GM21360 (cell line): Measurements from ENCODE around the gene CORO6.

Experiments used
- ATAC-seq: cut with Tn5 transposase; IDR thresholded peaks from one replicate; pipeline ENCODE4 v1.9.1; 2021; ENCODE audit warnings: mild to moderate bottlenecking, moderate library complexity; ENCODE audit not compliant: unreplicated experiment

The CORO6 gene

DNA sequence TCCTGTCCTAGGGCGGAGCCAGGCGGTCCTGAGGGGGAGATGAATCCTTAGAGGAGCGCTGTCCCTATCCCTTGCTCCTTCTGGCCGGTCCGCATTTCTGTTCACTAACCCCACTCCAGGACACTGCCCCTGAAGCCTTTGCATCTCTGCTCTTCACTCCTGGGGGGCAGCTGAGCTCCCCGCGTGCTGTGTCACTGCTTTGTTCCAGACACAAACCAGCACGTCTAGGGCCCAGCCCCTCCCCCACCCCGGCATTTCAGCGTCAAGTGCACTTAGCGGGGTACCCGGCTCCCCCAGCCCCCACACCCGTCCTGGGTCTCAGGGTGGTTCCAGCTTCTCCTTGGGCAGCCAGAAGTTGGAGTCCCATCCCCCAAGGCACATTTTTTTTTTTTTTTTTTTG is 8.9 kb downstream of the CORO6 start:
- no peak for ATAC-seq

- peak; percentile 33 for ATAC-seq
Observed at GRCh38 chr17:29613352-29613837, 9.3 kb downstream of the CORO6 start.

- no peak for ATAC-seq
Observed at GRCh38 chr17:29612404-29613280, 10.1 kb downstream of the CORO6 start.

DNA sequence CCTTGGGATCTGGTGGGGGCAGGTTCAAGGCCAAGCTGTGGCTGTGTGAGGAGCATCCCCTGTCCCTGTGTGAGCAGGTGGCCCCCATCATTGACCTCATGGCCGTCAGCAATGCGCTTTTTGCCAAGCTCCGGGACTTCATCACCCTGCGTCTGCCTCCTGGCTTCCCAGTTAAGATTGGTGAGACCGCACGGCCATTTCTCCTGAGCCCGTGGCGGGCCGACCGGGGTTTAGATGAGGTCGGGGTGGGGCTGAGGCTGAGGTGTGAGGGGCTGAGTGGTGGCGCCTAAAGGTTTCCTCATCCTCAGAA is 10.7 kb downstream of the CORO6 start:
- no peak for ATAC-seq

DNA sequence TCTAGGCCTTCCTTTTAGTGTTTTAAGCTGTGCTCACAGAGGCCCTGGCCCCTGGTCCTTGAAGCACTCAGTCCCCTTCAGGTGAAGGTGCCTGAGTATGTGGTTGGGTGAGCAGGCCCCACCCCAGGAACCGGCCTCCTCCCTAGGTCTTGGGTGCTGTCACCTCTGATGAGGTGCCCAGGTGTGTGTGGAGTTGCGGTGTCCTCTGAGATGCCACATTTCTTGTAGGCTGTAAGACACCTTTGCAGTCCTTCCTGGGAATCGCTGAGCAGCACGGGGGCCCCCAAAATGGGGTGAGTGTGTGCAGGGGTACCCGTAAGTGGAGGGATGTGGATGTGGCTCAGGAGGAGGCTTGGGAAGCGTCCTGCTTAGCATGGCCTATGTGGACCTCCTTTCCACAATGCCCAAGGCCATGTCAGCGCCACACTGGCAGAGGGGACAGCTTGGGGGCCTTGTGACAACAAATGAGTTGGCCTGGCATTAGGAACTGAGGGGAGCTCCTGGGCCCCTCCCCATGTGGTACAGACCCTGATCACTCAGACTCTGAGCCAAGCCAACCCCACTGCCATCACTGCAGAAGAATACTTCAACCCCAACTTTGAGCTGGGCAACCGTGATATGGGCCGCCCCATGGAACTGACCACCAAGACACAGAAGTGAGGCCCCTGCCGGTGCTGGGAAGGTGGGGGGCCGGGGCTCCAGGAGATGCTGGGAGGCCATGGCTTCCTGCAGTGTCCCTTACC is 11.2 kb downstream of the CORO6 start:
- no peak for ATAC-seq

DNA sequence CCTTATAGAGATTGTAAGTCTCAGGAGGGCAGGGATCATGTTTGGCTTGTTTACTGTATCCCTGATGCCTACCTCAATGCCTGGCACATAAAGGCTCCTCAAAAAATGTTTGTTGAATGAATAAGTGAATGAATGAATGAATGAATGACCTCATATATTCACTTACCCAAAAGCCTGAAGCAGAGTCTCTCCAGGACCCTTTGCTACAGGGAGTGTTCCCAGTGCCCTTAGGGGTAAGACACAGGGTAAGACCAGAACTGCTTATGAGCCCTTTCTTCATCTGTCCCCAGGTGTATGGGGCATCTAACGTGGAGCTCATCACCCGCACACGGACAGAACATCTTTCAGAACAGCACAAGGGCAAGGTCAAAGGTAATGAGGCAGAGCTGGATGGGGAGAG is 12.3 kb downstream of the CORO6 start:
- ATAC-seq = no peak

DNA sequence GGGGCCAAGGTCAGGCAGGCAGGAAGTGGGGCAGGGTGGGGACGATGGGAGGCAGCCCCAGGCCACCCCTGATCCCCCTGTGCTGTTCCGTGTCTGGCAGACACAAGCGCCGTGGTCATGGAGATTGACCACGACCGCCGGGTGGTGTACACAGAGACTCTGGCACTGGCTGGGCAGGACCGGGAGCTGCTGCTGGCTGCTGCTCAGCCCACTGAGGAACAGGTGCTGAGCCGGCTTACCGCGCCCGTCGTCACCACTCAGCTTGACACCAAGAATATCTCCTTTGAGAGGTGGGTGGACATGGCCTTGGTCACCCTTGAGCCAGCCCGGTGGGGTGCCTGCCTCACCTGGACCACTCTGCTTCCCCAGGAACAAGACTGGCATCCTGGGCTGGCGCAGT is 13.7 kb downstream of the CORO6 start:
- no peak for ATAC-seq

GRCh38 chr17:29607557-29608195 is 15.0 kb downstream of the CORO6 start:
- ATAC-seq = no peak

DNA sequence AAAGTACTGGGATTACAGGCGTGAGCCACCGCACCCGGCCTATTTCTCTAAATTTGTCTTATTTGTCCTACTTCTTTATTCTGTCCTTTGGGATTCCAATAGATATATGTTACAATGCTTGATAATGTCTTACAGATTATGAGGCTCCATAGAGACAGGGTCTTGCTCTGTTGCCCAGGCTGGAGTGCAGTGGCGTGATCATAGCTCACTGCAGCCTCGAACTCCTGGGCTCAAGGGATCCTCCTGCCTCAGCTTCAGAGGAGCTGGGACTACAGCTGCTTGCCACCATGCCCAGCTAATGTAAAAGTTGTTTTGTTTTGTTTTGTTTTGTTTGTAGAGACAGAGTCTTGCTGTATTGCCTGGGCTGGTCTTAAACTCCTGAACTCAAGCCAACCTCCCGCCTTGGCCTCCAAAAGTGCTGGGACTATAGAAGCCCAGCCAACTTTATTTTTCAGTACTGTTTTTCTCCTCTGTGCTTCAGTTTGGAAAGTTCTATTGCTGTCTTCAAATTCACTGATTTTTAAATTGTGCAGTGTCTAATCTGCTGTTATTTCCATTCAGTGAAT is 19.5 kb downstream of the CORO6 start:
- ATAC-seq = no peak

DNA sequence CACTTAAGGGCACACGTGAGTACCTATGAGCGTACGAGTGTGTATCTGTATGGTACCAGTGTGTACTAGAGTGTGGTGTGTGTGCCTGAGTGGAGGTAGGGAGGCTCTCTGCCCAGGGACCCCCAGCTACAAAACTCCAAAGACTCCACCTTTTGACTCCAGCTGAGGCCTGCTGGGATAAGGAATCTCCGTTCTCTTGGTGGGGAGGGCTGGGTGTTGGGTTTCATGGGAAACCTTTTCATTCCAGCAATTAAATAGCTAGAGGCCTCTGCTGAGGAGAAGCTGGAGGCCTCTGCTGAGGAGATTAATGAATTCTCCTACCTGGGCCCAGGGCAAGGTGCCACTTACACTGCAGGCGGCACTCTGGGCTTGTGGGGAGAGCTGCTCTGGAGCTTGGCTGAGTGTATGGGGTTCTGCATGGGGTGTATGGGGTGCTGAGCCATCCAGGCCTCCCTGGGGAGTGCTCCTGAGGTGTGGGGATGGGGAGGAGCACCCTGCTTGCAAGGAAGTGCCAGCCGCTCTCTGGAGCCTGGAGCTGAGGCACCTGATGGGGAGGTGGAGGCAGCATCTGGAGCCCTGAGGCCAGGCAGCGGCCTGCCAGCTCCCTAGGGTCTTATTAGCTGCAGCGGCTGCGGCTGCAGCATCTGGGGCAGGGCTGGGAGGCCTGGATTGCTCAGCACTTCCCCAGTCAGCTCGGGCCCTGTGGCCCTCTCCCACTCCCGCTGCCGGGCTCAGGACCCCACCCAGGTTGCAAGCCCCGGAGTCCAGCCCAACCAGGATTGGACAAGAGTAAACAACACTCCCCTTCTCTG is 25.1 kb downstream of the CORO6 start:
- no peak for ATAC-seq

DNA sequence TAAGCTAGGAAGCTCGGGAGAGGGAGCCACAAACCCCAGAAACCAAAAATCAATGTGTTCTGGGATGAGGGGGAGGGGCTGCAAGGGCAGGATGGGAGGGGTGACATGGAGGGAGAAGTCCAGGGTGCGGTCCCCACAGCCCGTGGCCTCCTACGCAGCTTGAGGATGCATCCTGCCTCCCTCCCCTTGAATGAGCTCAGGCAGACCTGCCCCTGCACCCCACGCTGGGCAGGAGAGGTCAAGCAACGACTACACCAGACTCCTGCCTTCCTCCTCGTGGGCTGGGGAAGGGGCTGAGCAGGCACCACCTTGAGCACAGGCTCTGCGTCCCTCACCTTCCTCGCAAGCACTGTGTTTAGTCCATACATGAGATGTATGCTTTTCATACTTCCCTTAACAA is 25.9 kb downstream of the CORO6 start:
- ATAC-seq = no peak

DNA sequence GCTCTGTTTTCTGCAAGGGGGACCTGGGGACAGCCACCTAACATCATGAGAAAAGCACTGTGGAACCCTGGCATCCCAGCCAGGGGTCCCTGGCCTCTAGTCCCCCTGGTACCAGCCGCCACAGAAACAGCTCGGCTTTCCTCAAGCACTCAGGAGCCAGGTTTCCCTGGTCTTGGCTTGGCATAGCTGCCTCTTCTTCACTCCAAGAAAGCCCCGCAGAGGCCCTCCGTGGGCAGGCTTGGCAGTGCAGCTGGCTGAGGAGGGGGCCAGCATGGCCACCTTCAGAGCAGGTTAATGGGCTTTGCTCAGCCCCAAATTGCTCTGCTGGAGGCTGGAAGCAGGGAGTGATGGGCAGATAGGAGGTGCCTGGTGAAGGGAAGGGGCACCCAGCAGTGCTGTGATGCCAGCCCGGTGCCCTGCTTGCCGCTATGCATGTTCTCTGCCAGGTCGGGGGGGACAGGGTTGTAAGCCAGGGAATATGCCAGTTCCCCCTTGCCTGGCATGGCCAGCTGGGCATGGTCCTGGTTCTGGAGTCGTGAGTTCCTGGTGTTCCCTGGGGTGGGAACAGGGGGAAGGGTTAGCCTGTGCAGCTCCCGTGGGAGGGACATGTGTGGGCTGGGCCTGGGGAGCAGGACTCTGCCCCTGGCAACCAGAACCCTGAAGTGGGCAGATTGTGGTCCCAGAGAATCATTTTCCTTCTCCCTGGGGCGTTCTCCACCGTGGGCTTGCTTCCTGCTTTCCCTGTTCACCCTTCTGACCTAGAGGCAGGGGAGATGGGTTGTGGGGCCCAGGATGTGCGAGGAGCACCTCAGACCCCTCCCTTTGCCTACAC is 26.6 kb downstream of the CORO6 start:
- ATAC-seq = no peak

GRCh38 chr17:29595107-29595942 is 27.4 kb downstream of the CORO6 start:
- ATAC-seq = no peak

- no peak for ATAC-seq
Observed at GRCh38 chr17:29594519-29595090, 28.1 kb downstream of the CORO6 start.

- no peak for ATAC-seq
Observed at GRCh38 chr17:29593591-29594518, 28.9 kb downstream of the CORO6 start.

DNA sequence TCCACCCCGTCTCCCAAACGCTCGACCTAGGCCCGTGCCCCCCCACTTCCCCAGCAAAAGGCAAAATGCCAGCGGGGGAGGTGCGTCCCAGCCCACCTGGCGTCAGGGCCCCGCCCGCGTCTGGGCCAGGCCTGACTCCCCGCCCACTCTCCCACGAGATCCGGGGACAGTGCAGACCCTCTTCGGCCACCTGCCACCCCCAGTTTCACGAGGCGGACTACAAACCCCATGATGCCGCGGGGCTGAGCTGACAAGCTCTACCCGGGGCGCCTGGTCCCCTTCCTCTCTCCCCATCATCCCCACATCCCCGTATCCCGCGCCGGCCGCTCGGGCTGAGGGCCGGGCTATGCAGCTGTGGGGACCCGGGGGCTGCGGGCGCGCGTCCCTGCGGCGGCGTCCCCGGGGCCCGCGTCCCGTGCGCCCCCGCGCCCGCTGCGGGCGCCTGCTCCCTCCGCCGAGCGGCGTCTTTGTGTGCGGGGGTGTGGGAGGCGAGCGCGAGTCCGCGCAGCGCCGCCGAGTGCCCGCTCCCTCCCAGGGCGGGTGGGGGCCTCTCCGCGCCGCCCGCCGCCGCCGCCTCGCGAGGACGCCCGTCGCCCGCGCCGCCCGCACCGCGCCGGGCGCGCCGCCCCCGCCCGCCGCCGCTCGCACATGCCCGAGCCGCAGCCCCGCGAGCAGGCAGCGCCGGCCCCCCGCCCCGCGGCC is 29.7 kb downstream of the CORO6 start, which contains the start of gene ANKRD13B:
TSS of gene ANKRD13B (plus strand) at position 283 of the 702 bp plus-strand sequence. CDS start 490 bp downstream, outside the sequence.
- no peak for ATAC-seq
